Cardiac fibroblast (primary cell): ENCODE data around the gene FAHD2B.
A peak's percentile ranks its signal among the peaks of the same experiment; 100 is the strongest.
"Not testable (repeated sequence)": the region's sequence is repeated elsewhere in the genome, so short reads cannot be mapped to it uniquely, and the experiment has no call there.

Experiments used
- DNase-seq, 2 donors: peaks; one replicate each; pipeline versions ENCODE4 v3.0.0 to v3.0.0-alpha.2; 2010; ENCODE audit warnings: low read depth in 2 of 2
- H3K4me3 ChIP-seq, 2 donors: replicated peaks in 1 of 2; 1 replicate in 1 of 2; 2 replicates in 1 of 2; pipeline ENCODE4 v1.5.1; 2011; ENCODE audit warnings: low read depth in 2 of 2, low read length in 2 of 2, mild to moderate bottlenecking in 2 of 2, moderate library complexity in 1 of 2
- CTCF ChIP-seq: IDR thresholded peaks from one replicate; pipeline ENCODE4 v1.5.1; 2011; ENCODE audit warnings: low read depth, mild to moderate bottlenecking, low read length, inconsistent platforms

Gene FAHD2B

GRCh38 chr2:97094772-97095611 is at the start of gene FAHD2B:
FAHD2B (minus strand) TSS chr2:97094882; CDS start chr2:97091706, 3,176 bp downstream.
- H3K4me3 ChIP-seq, result peak within 1 kb of the TSS; percentile 17 to 36
- DNase-seq, result peak; percentile 48 to 61

GRCh38 chr2:97144016-97144415 is 49.3 kb upstream of the FAHD2B start:
- DNase-seq, H3K4me3 ChIP-seq: not testable (repeated sequence)

- not testable (repeated sequence) for DNase-seq, H3K4me3 ChIP-seq
Observed at GRCh38 chr2:97129090-97129489, 34.4 kb upstream of the FAHD2B start.

GRCh38 chr2:97113882-97114255 is 19.2 kb upstream of the FAHD2B start:
- H3K4me3 ChIP-seq, result peak overlapping the region; percentile 55 to 67
- DNase-seq, result not testable (repeated sequence)

GRCh38 chr2:97113050-97113881 is 18.6 kb upstream of the FAHD2B start, which contains the start of gene ANKRD36:
ANKRD36 (plus strand) TSS chr2:97113153; CDS start chr2:97113740, 587 bp downstream.
- peak within 1 kb of the TSS; percentile 62 to 67 for H3K4me3 ChIP-seq
- peak; percentile 27 for TF ChIP-seq CTCF
- peak; percentile 81 to 82 for DNase-seq

- peak overlapping the region; percentile 60 to 66 for H3K4me3 ChIP-seq
- DNase-seq, result peak; percentile 37 to 60
- peak; percentile 63 for TF ChIP-seq CTCF
Observed at GRCh38 chr2:97112320-97113049, 17.8 kb upstream of the FAHD2B start.

GRCh38 chr2:97111246-97111645 is 16.6 kb upstream of the FAHD2B start:
- not testable (repeated sequence) for H3K4me3 ChIP-seq, DNase-seq

- not testable (repeated sequence) for H3K4me3 ChIP-seq, DNase-seq
Observed at GRCh38 chr2:97106878-97107277, 12.2 kb upstream of the FAHD2B start.

GRCh38 chr2:97098786-97099372 is 4.2 kb upstream of the FAHD2B start:
- not testable (repeated sequence) for DNase-seq, H3K4me3 ChIP-seq

- no peak for DNase-seq
Observed at GRCh38 chr2:97095661-97096060, 979 bp upstream of the FAHD2B start.

GRCh38 chr2:97093983-97094771 is 505 bp downstream of the FAHD2B start:
- peak overlapping the region in 1 of 2 donors; percentile 36 for H3K4me3 ChIP-seq
- not testable (repeated sequence) for DNase-seq

More at GRCh38 chr2:97095661-97096060, 979 bp upstream of the FAHD2B start:
- H3K4me3 ChIP-seq, result no peak overlapping the region
- TF ChIP-seq CTCF, result no peak

- H3K4me3 ChIP-seq, DNase-seq: not testable (repeated sequence)
Observed at GRCh38 chr2:97092946-97093345, 1.7 kb downstream of the FAHD2B start.

- not testable (repeated sequence) for DNase-seq, H3K4me3 ChIP-seq
Observed at GRCh38 chr2:97088706-97089105, 6.0 kb downstream of the FAHD2B start.
